ENCODE data around the gene TMEM212.

DNA sequence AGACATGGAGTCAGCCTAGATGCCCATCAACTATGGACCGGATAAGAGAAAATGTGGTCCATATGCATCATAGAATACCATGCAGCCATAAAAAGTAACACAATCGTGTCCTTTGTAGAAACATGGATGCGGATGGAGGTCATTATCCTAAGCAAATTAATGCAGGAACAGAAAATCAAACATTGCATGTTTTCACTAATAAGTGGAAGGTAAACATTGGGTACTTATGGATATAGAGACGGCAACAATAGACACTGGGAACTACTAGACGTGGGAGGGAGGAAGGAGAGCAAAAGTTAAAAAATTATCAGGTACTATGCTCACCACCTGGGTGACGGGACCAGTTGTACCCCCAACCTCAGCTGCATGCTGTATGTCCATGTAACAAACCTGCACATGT lies 35.3 kb upstream of the TMEM212 start:
- TF ChIP-seq, protein P1, sequence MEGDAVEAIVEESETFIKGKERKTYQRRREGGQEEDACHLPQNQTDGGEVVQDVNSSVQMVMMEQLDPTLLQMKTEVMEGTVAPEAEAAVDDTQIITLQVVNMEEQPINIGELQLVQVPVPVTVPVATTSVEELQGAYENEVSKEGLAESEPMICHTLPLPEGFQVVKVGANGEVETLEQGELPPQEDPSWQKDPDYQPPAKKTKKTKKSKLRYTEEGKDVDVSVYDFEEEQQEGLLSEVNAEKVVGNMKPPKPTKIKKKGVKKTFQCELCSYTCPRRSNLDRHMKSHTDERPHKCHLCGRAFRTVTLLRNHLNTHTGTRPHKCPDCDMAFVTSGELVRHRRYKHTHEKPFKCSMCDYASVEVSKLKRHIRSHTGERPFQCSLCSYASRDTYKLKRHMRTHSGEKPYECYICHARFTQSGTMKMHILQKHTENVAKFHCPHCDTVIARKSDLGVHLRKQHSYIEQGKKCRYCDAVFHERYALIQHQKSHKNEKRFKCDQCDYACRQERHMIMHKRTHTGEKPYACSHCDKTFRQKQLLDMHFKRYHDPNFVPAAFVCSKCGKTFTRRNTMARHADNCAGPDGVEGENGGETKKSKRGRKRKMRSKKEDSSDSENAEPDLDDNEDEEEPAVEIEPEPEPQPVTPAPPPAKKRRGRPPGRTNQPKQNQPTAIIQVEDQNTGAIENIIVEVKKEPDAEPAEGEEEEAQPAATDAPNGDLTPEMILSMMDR (conservative IDR thresholded peaks at IDR 0.05; ENCODE audit: low read length) = no peak
- no peak for TF ChIP-seq EZH2phosphoT487 (IDR thresholded peaks at IDR 0.05; ENCODE audit: borderline replicate concordance)
